ENCODE results near the gene NUDCD3.

Gene NUDCD3

DNA sequence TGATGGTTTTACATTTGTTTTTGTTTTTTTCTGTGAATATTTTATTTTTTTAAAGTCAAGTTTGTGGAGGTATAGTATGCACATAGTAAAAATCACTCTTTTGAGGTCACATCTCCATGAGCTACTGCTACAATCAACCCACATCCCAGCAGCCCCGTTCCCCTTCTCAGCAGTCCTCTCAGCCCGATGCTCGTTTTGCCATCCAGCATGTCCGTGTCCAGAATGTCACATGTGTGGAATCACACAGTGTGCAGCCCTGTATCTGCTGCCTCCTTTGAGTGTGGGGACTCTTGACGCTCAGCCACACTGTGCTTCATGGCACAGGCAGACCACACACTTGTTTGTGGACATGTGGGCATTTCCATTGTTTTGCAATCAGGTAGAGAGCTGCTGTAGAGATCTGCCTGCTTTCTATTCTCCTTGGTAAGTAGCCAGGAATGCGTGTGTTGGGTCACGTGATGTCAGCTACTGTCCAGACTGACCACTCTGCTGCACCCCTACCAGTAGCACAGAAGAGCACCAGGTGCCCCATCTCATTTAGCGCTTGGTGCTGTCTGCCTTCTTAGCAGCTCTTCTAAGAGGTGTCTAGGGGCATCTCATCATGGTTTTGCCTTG, 93.4 kb downstream of the NUDCD3 start:
- TF ChIP-seq Cebpa-rat (IDR thresholded peaks at IDR 0.05): no peak
- H3K4me2 ChIP-seq: no peak overlapping the region

DNA sequence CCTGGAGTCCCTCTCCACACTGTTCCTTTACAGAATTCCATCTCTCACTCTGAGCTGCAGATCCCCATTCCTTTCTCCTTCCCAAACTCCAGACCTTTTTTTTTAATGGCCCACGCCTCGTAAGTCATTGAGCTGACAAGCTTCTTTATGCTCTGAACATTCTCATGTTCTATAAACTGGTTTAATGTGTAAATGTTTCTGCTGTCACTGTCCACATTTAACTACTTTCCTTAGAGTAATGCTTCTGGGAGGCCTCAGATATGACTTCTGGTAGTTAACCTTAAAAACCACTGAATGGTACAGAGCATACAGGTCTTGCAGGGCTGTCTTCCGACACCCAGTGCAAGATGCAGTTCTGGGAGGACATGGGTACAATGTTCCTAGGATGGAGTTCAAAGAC, 94.0 kb downstream of the NUDCD3 start:
- no peaks in the 10 kb centered on the region for H3K4me1 ChIP-seq
- no peak overlapping the region for H3K27ac ChIP-seq
- no peaks in the 10 kb centered on the region for H3K27me3 ChIP-seq
- no peak for TF ChIP-seq Cebpa-rat (IDR thresholded peaks at IDR 0.05)
- H3K4me2 ChIP-seq: no peak overlapping the region
- H3K9me3 ChIP-seq (replicated peaks in 1 of 11): no peaks in the 10 kb centered on the region
- H3K4me3 ChIP-seq: no peak overlapping the region
- no peak overlapping the region for H3K9ac ChIP-seq
- peaks cover 0 to 59% (median 18%) of the 10 kb centered on the region in 11 experiments; a peak in 15 of 22 replicates for H4K20me1 ChIP-seq
- H3K36me3 ChIP-seq: peaks cover 49 to 99% (median 88%) of the 10 kb centered on the region in 11 experiments

More for the DNA sequence above, 93.4 kb downstream of the NUDCD3 start:
- H3K9ac ChIP-seq: no peak overlapping the region
- peaks cover 0 to 59% (median 21%) of the 10 kb centered on the region in 11 experiments; a peak in 16 of 22 replicates for H4K20me1 ChIP-seq
- H3K4me3 ChIP-seq: no peak overlapping the region
- H3K36me3 ChIP-seq: peaks cover 50 to 99% (median 89%) of the 10 kb centered on the region in 11 experiments
- no peak overlapping the region for H3K27ac ChIP-seq
- no peaks in the 10 kb centered on the region for H3K4me1 ChIP-seq
- no peaks in the 10 kb centered on the region for H3K27me3 ChIP-seq
- no peaks in the 10 kb centered on the region for H3K9me3 ChIP-seq (replicated peaks in 1 of 11)

DNA sequence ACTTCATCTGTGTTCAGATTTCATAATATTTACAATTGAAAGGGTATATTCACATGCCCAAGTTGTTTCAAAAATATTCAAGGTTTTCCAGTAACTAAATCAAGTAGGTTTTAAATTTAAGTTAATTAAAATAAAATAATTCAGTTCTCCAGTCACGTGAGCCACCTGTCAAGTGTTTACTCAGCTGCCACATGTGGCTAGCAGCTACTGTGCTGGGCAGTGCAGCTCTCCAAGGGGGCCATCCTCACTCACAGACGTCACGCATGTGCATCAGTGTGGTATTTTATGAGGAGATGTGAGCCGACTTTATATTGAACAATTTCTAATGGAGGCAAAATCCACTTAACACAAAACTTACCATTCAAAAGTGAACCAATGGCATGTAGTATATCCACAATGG, 95.4 kb downstream of the NUDCD3 start:
- peaks cover 56 to 100% (median 88%) of the 10 kb centered on the region in 11 experiments for H3K36me3 ChIP-seq

DNA sequence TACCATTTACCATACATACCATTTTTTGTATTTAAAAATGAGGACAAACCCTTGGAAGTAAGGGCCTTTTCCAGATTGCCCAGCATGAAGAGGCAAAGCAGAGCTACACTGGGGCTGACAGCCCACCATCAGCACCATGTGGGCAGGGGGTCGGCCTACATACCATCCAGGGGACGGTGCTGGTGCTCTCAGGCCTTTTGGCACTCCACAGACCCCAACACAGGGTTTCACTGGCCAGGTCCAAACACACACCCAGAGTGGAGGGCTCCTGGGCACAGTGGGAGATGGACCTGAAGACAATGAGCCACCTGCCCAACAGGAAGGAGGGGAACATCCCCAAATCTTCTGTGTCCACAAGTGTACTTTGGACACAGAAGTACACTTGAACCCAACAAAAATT, 95.8 kb downstream of the NUDCD3 start:
- Histone ChIP-seq H3K9ac (no peak overlapping the region), H3K9me3 (replicated peaks in 1 of 11) (no peaks in the 10 kb centered on the region), H3K27ac (no peak overlapping the region), H3K27me3 (no peaks in the 10 kb centered on the region), H3K4me1 (no peaks in the 10 kb centered on the region), H3K36me3 (peaks cover 61 to 100% (median 89%) of the 10 kb centered on the region in 11 experiments), H3K4me2 (no peak overlapping the region), H3K4me3 (no peak overlapping the region), H4K20me1 (peaks cover 0 to 51% (median 12%) of the 10 kb centered on the region in 11 experiments; a peak in 13 of 22 replicates)
- no peak for TF ChIP-seq Cebpa-rat (IDR thresholded peaks at IDR 0.05)

More for the DNA sequence above, 95.4 kb downstream of the NUDCD3 start:
- no peaks in the 10 kb centered on the region for H3K9me3 ChIP-seq (replicated peaks in 1 of 11)
- H3K27ac ChIP-seq: no peak overlapping the region
- peaks cover 0 to 48% (median 14%) of the 10 kb centered on the region in 11 experiments; a peak in 14 of 22 replicates for H4K20me1 ChIP-seq
- no peak overlapping the region for H3K4me3 ChIP-seq
- H3K4me1 ChIP-seq: no peaks in the 10 kb centered on the region
- no peaks in the 10 kb centered on the region for H3K27me3 ChIP-seq
- H3K9ac ChIP-seq: no peak overlapping the region
- H3K4me2 ChIP-seq: no peak overlapping the region
- TF ChIP-seq Cebpa-rat (IDR thresholded peaks at IDR 0.05): no peak

DNA sequence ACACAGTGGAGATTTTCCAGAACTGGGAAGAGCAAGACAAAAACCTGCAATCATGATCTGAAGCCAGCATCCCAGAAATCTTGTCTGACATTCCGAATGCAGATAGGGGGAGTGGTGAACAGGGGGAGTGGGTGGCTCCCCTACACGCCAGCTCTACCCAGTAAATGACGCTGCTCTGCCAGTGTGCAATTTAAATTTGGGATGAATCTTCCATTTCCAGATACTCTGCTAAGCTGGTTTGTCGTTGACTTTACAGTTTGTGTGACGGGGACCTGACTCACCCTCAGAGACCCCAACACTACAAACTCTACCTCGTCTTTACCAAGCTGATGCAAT, 96.4 kb downstream of the NUDCD3 start:
- no peaks in the 10 kb centered on the region for H3K9me3 ChIP-seq (replicated peaks in 1 of 11)
- no peaks in the 10 kb centered on the region for H3K27me3 ChIP-seq
- H3K4me1 ChIP-seq: no peaks in the 10 kb centered on the region
- no peak overlapping the region for H3K9ac ChIP-seq
- H3K4me3 ChIP-seq: no peak overlapping the region
- H4K20me1 ChIP-seq: peaks cover 0 to 46% (median 10%) of the 10 kb centered on the region in 11 experiments; a peak in 13 of 22 replicates
- no peak overlapping the region for H3K27ac ChIP-seq
- no peak overlapping the region for H3K4me2 ChIP-seq
- H3K36me3 ChIP-seq: peaks cover 66 to 100% (median 89%) of the 10 kb centered on the region in 11 experiments
- TF ChIP-seq Cebpa-rat (IDR thresholded peaks at IDR 0.05): no peak

DNA sequence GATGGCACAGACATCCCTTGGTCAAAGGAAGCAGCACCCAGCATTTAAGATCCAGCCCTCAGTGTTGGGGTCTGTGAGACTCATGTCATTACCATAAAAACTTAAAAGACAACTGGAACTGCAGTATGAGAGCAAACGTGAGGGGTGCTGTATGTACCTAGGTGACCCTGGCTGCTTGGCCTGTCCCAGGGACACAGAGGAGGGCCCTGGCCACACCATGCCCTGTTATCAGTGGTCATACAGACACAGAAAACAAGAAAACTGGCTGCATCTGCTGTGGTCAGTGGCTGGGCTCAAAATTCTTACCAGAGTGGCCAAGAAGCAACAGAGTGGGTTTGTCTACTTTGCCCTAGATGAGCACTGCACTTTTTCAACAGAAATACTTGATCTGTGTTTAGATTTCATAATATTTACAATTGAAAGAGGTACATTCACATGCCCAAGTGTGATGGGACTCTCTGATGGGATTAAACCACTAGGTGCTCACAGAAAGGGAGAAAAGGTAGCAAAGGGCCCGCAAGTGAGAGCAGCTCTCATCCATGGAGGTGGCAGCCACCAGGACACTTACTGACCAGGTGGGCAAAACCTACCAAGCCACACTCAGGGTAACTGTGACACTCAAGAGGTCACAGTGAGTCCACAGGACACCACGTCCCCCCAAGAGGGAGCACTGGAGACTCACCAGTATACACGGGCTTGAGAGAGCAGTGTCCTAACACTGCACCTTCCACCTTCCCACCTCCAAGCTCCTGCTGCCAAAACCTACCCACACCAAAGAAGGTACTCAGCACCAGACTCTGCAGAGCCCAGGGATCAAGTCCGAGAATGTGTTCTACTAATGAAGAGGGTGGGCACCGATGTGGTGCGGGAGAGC, 97.0 kb downstream of the NUDCD3 start:
- Histone ChIP-seq H4K20me1 (peaks cover 0 to 40% (median 8%) of the 10 kb centered on the region in 11 experiments; a peak in 11 of 22 replicates), H3K36me3 (peaks cover 66 to 100% (median 89%) of the 10 kb centered on the region in 11 experiments)

DNA sequence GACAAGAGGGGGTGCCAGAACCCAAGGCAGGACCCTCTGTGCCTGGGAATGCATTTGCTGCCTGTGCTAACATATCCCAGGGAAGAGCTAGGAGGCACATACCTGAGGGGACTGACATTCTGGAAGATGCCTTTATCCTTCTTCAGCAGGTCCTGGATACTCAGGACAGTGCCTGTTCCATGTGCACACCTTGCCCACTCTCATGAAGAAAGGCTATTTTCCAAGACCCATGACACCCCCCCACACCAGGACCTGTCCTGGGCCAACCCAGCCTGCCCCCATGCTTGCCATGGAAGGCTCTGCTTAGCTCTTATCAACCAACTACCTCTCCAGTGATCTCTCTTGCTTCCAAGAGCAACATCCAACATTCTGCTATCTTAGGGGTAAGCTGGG, 97.8 kb downstream of the NUDCD3 start:
- Histone ChIP-seq H3K36me3 (peaks cover 63 to 100% (median 89%) of the 10 kb centered on the region in 11 experiments), H3K27me3 (no peaks in the 10 kb centered on the region), H3K27ac (no peak overlapping the region), H3K4me3 (no peak overlapping the region), H3K9me3 (replicated peaks in 1 of 11) (no peaks in the 10 kb centered on the region), H3K4me2 (no peak overlapping the region), H4K20me1 (peaks cover 0 to 34% (median under 1%) of the 10 kb centered on the region in 11 experiments; a peak in 8 of 22 replicates), H3K4me1 (no peaks in the 10 kb centered on the region), H3K9ac (no peak overlapping the region)
- TF ChIP-seq Cebpa-rat (IDR thresholded peaks at IDR 0.05): no peak

More for the DNA sequence above, 97.0 kb downstream of the NUDCD3 start:
- no peaks in the 10 kb centered on the region for H3K27me3 ChIP-seq
- H3K4me2 ChIP-seq: no peak overlapping the region
- H3K9ac ChIP-seq: no peak overlapping the region
- no peaks in the 10 kb centered on the region for H3K4me1 ChIP-seq
- no peak overlapping the region for H3K4me3 ChIP-seq
- H3K27ac ChIP-seq: no peak overlapping the region
- H3K9me3 ChIP-seq (replicated peaks in 1 of 11): no peaks in the 10 kb centered on the region
- no peak for TF ChIP-seq Cebpa-rat (IDR thresholded peaks at IDR 0.05)

DNA sequence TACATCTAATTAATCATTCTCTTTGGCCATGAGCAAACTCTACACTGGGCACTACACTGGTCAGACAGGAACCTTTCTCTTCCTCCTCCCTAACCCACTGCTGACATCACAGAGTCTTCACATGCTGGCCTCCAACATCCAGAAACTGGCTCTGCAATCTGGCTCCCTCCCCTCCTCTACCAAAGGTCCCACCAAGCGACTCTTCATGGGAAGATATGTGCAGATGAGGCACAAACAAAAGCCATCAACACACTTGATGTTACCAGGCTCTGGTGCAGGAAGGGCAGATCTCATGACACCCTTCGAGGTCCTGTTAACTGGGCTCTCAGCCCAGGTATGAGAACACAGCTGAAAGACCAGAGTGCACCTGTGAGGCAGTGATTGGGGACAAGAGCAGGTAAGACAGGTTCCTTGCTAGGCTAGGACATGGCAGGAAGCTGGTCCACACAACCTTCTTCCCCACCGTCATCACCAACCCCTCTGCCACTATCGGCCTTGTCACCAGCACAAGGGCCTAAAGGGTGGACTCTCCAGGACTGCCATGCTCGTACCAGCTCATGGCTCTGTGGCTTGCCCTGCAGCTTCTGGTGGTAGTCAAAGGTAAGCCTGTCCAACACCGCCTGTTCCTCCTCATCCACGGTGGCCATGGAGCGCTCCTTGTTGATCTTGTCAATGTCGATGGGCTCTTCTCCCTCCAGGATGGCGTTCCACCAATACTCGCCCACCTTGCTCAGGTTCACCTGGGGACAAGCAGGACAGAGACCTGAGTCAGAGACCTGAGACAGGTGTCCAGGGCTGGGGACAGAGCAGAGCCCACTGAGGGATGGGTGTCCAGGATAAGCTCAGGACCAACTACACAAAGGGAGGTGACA, 98.5 kb downstream of the NUDCD3 start:
- Histone ChIP-seq H4K20me1 (peaks cover 0 to 34% (median 4%) of the 10 kb centered on the region in 11 experiments; a peak in 8 of 22 replicates), H3K4me1 (no peaks in the 10 kb centered on the region), H3K9me3 (replicated peaks in 1 of 11) (no peaks in the 10 kb centered on the region), H3K27ac (no peak overlapping the region), H3K27me3 (no peaks in the 10 kb centered on the region), H3K4me3 (no peak overlapping the region), H3K9ac (no peak overlapping the region), H3K4me2 (no peak overlapping the region), H3K36me3 (peaks cover 60 to 100% (median 91%) of the 10 kb centered on the region in 11 experiments)
- no peak for TF ChIP-seq Cebpa-rat (IDR thresholded peaks at IDR 0.05)

DNA sequence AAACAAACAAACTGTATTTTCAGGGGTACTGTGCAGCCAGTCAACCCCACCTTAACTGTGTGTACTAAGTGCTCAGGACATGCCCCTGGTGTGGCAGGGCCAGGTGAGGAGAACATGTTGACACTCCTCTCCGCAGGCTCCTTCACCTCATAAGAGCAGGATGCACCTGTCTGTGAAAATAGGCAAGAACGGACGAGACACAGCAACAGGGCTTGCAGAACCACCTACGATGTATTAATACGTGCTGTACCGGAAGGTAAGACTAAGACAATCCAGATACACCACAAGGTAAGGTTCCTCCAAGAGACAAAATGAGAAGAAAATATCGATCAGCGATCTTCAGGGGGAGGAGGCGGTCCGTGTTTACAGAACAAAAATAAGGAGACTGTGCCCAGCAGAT, 99.3 kb downstream of the NUDCD3 start:
- H3K4me2 ChIP-seq: no peak overlapping the region
- peaks cover 0 to 34% (median 4%) of the 10 kb centered on the region in 11 experiments; a peak in 9 of 22 replicates for H4K20me1 ChIP-seq
- no peaks in the 10 kb centered on the region for H3K4me1 ChIP-seq
- H3K9ac ChIP-seq: no peak overlapping the region
- H3K36me3 ChIP-seq: peaks cover 63 to 100% (median 95%) of the 10 kb centered on the region in 11 experiments
- no peaks in the 10 kb centered on the region for H3K27me3 ChIP-seq
- no peak overlapping the region for H3K4me3 ChIP-seq
- no peaks in the 10 kb centered on the region for H3K9me3 ChIP-seq (replicated peaks in 1 of 11)
- no peak overlapping the region for H3K27ac ChIP-seq
- no peak for TF ChIP-seq Cebpa-rat (IDR thresholded peaks at IDR 0.05)
